T-cell (primary cell): ENCODE measurements around the gene FASTK. TPM values are rescaled to one million over a fixed set of nuclear protein-coding genes. Genes with fewer than 3 reads are reported as not detected.

ENCODE experiments used
- ATAC-seq, 4 experiments: fragments of 200-7000 bp in 3 of 4; fragments of 150-1000 bp in 1 of 4; cut with Tn5 transposase; replicated peaks in 1 of 4; 1 replicate in 3 of 4; 2 replicates in 1 of 4; pipeline ENCODE4 v1.10.0; 2021; ENCODE audit warnings: moderate library complexity in 3 of 4, mild to moderate bottlenecking in 2 of 4, moderate number of reproducible peaks in 1 of 4
- CTCF ChIA-PET, 2 donors: fragments of 300-600 bp; sonication (Branson Sonifier 250); formaldehyde crosslinking; loops; one replicate each; lab custom pipeline; 2022; ENCODE audit warnings: antibody characterized with exemption in 2 of 2; lab: Charles Lee
- POLR2A ChIA-PET, 2 donors: fragments of 300-600 bp; sonication (Branson Sonifier 250); formaldehyde crosslinking; loops; one replicate each; lab custom pipeline; 2022; ENCODE audit warnings: antibody characterized with exemption in 2 of 2; lab: Charles Lee
- DNase-seq, 35 experiments: peaks; one replicate each; pipeline versions ENCODE4 v3.0.0 to v3.0.0-alpha.2; 2013 to 2023
- H3K27ac ChIP-seq: one replicate; pipeline ENCODE4 v1.5.1; 2013; ENCODE audit warnings: low read length
- H3K27me3 ChIP-seq, 2 experiments: replicated peaks in 1 of 2; 1 replicate in 1 of 2; 2 replicates in 1 of 2; pipeline versions ENCODE4 v1.6.1 to v1.7.0; 2013; ENCODE audit warnings: low read length in 1 of 2, mixed read lengths in 1 of 2; ENCODE audit not compliant: control insufficient read depth in 2 of 2, insufficient read depth in 2 of 2; ENCODE audit errors: extremely low read depth in 1 of 2
- H3K36me3 ChIP-seq, 2 donors: 1 replicate in 1 of 2; 2 replicates in 1 of 2; pipeline versions ENCODE4 v1.6.1 to v1.7.0; 2013; ENCODE audit warnings: low read length in 1 of 2; ENCODE audit not compliant: control insufficient read depth in 2 of 2, insufficient read depth in 1 of 2; ENCODE audit errors: extremely low read depth in 1 of 2
- H3K4me1 ChIP-seq, 2 experiments: 1 replicate in 1 of 2; 2 replicates in 1 of 2; pipeline versions ENCODE4 v1.6.1 to v1.7.0; 2013; ENCODE audit warnings: low read length in 2 of 2, mixed read lengths in 1 of 2; ENCODE audit not compliant: insufficient read depth in 2 of 2, control insufficient read depth in 1 of 2; ENCODE audit errors: extremely low read depth in 1 of 2
- H3K4me3 ChIP-seq, 2 donors: 1 replicate in 1 of 2; 2 replicates in 1 of 2; pipeline versions ENCODE4 v1.5.1 to v1.7.0; 2013; ENCODE audit warnings: mild to moderate bottlenecking in 2 of 2, low read length in 1 of 2, moderate library complexity in 1 of 2; ENCODE audit not compliant: control insufficient read depth in 1 of 2; ENCODE audit errors: extremely low read depth in 1 of 2
- H3K9me3 ChIP-seq: 2 replicates; pipeline ENCODE4 v1.7.0; 2013
- H3K27ac Mint-ChIP-seq, 2 donors: one replicate each; pipeline ENCODE4 v1.8.0; 2020 to 2021; ENCODE audit warnings: mild to moderate bottlenecking in 2 of 2, mixed read lengths in 2 of 2
- H3K27me3 Mint-ChIP-seq, 2 donors: one replicate each; pipeline ENCODE4 v1.8.0; 2021 to 2022; ENCODE audit warnings: mixed read lengths in 2 of 2
- H3K36me3 Mint-ChIP-seq: one replicate; pipeline ENCODE4 v1.8.0; 2021; ENCODE audit warnings: mixed read lengths
- H3K4me1 Mint-ChIP-seq, 3 donors: one replicate each; pipeline ENCODE4 v1.8.0; 2020 to 2022; ENCODE audit warnings: mixed read lengths in 3 of 3, mild to moderate bottlenecking in 1 of 3
- H3K4me3 Mint-ChIP-seq, 3 donors: one replicate each; pipeline ENCODE4 v1.8.0; 2020 to 2022; ENCODE audit warnings: mild to moderate bottlenecking in 3 of 3, mixed read lengths in 3 of 3, moderate library complexity in 3 of 3
- H3K9me3 Mint-ChIP-seq, 3 donors: one replicate each; pipeline ENCODE4 v1.8.0; 2020 to 2022; ENCODE audit warnings: mixed read lengths in 3 of 3
- WGBS: methylation state at CpG from one replicate; pipeline ENCODE4 v1.1.5; 2013; ENCODE audit warnings: missing lambda C conversion rate; ENCODE audit not compliant: insufficient coverage; 5-methylcytosine and 5-hydroxymethylcytosine counted together
- total RNA-seq, 35 experiments: library from RNA in 6 of 35; stranded (reverse) in 6 of 35; fragments of 120-200 nt in 1 of 35; gene quantifications; one replicate each; pipeline versions ENCODE4 v1.2.1 to v1.2.4 and lab custom pipeline; 2013 to 2026

Gene FASTK
- total RNA-seq, 5 donors from 2014 or later (not counting 1 experiment from before 2014, with no cell fraction given) = 98.8 to 157 (median 151) TPM

DNA sequence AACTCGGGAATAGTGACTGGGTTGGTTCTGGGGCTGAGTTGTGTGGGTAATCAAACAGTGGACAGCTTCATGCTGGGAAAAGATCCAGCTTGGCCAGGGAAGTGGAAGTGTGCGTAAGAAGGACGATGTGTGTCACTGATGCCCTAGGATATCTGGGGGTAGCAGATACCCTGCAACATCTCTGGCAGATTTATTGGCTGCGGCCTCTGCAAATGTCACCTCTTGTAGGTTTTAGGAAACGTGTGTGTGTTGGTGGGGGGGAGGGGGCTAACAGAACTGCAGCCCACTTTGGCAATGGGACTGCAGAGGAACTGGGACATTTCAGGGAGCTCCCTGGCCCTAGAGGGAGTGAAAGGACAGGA is 4.7 kb upstream of the FASTK start:
- POLR2A ChIA-PET = interaction anchor here (0.5 to 1.7 kb wide), 4 partner anchors 17 to 82 kb away, joined by 3 to 12 read pairs (median 6); partner anchors contain the start of genes ABCB8 (in 1 of the 2) and GBX1 (in 1 of the 2)
- peaks cover 42 to 51% (median 51%) of the 10 kb centered on the region in 3 donors for H3K4me1 Mint-ChIP-seq
- H3K4me3 ChIP-seq = peak overlapping the region in 1 of 2 donors; percentile 57

DNA sequence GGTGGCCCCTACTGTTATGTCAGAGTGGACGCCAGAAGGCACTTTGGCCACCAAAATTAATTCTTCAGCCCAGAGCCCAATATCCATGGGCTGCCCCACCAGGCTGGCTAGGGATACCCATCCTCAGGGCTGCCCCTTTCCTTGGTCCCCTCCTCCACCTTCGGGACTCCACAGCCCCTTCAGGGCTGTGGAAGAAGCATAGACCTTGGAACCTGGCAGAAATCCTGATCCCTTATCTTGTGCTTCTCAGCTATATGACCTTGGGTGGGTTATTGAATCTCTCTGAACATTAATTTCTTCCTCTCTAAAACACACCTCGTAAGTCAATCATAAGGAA is 3.2 kb upstream of the FASTK start:
- WGBS = no CpG with 5 or more reads among the region's 3 CpGs
- ATAC-seq = peak in 1 of 4 experiments; percentile 4
- POLR2A ChIA-PET = interaction anchor here in 1 of 2 donors (1.7 kb wide), 1 partner anchor 56 kb away, joined by 8 read pairs; the partner anchor contains the start of gene ABCB8
- Mint-ChIP-seq H3K4me1 (peaks cover 40 to 54% (median 46%) of the 10 kb centered on the region in 3 donors), H3K36me3 (no peaks in the 10 kb centered on the region), H3K27me3 (peaks cover 4 to 7% of the 10 kb centered on the region in 2 donors), H3K4me3 (peak overlapping the region; percentile 73 to 89 (median 77)), H3K9me3 (no peaks in the 10 kb centered on the region), H3K27ac (peak overlapping the region; percentile 32 to 37)
- Histone ChIP-seq H3K4me1 (peaks cover 24 to 79% of the 10 kb centered on the region in 2 experiments), H3K36me3 (no peaks in the 10 kb centered on the region), H3K27me3 (peaks cover 0 to 17% of the 10 kb centered on the region in 2 experiments), H3K9me3 (no peaks in the 10 kb centered on the region), H3K27ac (peak overlapping the region; percentile 40), H3K4me3 (peak overlapping the region; percentile 61 to 79)
- CTCF ChIA-PET = no interaction called here
- no peak for DNase-seq

More for the DNA sequence above, 4.7 kb upstream of the FASTK start:
- Histone ChIP-seq H3K27me3 (peaks cover 0 to 22% of the 10 kb centered on the region in 2 experiments), H3K9me3 (no peaks in the 10 kb centered on the region), H3K36me3 (no peaks in the 10 kb centered on the region), H3K27ac (no peak overlapping the region), H3K4me1 (peaks cover 17 to 74% of the 10 kb centered on the region in 2 experiments)
- peaks cover 4 to 11% of the 10 kb centered on the region in 2 donors for H3K27me3 Mint-ChIP-seq
- 47% methylated on average over 5 of the region's 5 CpGs for WGBS
- CTCF ChIA-PET = interaction anchor here (0.8 to 1.4 kb wide), 3 partner anchors 26 to 57 kb away, joined by 3 to 8 read pairs (median 4); partner anchors contain the start of gene ABCB8 (in 1 of the 2)
- peak overlapping the region; percentile 74 to 89 (median 84) for H3K4me3 Mint-ChIP-seq
- H3K9me3 Mint-ChIP-seq = no peaks in the 10 kb centered on the region
- H3K36me3 Mint-ChIP-seq = no peaks in the 10 kb centered on the region
- no peak for ATAC-seq
- no peak for DNase-seq
- peak overlapping the region; percentile 75 to 83 for H3K27ac Mint-ChIP-seq

DNA sequence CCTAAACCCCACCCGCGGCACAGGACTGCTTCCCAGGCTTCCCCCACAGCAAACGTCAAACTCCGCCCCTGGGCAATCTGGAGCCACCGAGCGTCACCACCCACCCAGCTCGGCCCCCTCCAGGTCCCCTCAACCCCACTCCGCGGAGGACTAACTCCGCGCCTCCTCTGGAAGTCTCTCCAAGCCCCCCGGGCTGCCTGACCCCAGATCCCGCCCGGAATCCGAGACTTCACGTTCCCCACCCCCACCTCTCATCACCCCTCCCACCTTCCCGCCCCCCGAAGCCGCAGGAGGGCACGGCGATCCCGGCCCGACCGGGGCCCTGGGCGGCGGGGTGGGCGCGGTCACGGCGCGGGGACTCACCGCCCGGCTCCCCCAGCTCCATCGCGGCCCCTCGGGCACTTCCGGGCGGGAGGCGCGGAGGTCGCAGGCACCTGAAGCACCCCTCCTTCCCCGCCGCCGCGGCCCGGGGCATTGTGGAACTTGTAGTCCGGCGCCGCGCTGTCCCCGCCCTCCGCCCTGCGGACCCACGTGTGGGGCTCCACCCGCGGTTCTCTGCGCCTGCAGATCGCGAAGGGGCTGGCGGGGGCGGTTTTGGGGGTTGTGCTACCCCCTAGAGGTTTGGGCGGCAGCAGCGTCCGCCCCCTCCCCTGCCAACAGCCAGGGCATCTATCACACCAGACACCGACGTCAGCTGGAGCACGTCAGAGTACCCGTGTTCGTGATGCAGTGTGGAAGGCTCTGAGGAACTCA is 2.6 kb upstream of the FASTK start, which contains the start of gene TMUB1:
TMUB1 (minus strand) TSS at position 423 of the 753 bp plus-strand sequence. CDS start 930 bp downstream, outside the sequence.
- WGBS = under 1% methylated on average over 58 of the region's 69 CpGs
- ATAC-seq = peak; percentile 63 to 71 (median 68)

DNA sequence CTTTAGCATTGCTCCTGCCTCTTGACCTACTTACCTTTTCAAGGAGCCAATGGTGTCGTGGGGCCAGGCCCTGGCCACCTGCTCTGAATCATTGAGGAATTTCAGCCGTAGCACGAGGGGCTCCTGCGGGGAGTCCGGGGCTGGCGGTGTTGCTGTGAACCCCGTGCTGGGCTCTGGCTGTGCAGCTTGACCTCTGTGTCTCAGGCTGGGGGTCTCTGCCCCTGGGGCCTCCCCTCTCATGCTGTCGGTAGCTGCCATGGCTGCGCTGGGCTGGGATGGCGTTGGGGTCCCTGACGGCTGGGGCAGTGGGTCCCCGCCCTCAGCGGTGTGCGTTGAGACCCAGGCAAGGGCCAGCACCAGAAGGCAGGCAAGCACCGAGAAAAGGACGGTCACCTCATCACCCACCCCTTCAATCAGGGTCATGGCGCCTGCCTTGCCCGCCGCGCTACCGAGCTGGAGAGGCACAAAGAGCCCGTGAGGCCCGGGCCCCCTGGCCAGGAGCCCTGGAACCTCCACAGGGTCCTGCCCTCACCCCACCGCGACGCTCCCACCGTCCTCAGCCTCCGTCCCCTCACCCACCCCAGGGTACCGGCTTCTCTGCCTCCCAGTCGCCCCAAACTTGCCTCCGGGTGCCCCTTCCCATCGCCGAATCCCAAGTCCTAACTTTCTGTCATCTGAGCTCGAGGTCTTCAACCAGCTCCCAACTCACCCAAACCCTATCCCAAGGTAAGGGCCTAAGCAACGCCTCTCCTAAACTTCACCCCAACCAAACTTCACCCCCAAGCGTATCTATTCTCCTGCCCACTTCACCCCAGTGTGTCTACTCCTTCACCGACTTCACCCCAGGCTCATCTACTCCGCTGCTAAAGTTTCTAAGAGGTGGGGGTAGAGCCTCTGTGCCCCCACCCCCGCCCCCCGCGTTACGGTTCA is 1.8 kb upstream of the FASTK start:
- Mint-ChIP-seq H3K4me1 (peaks cover 38 to 51% (median 43%) of the 10 kb centered on the region in 3 donors), H3K27ac (peak overlapping the region; percentile 88 to 89), H3K9me3 (no peaks in the 10 kb centered on the region), H3K36me3 (no peaks in the 10 kb centered on the region), H3K4me3 (peak overlapping the region; percentile 85 to 89 (median 88)), H3K27me3 (peaks cover 4 to 7% of the 10 kb centered on the region in 2 donors)
- no peak for ATAC-seq
- no peaks in the 10 kb centered on the region for H3K9me3 ChIP-seq
- H3K27ac ChIP-seq = peak overlapping the region; percentile 82
- peaks cover 17 to 73% of the 10 kb centered on the region in 2 experiments for H3K4me1 ChIP-seq
- H3K36me3 ChIP-seq = no peaks in the 10 kb centered on the region
- no peak for DNase-seq
- peak overlapping the region; percentile 61 to 79 for H3K4me3 ChIP-seq
- peaks cover 0 to 8% of the 10 kb centered on the region in 2 experiments for H3K27me3 ChIP-seq
- whole genome bisulfite sequencing = 70% methylated on average over 31 of the region's 42 CpGs
- CTCF ChIA-PET = interaction anchor here in 1 of 2 donors (1.0 kb wide), 1 partner anchor 54 kb away, joined by 4 read pairs; the partner anchor contains the start of gene ABCB8
- POLR2A ChIA-PET = no interaction called here

More for the DNA sequence above, 2.6 kb upstream of the FASTK start, which contains the start of gene TMUB1:
- Mint-ChIP-seq H3K4me1 (peaks cover 39 to 53% (median 44%) of the 10 kb centered on the region in 3 donors), H3K9me3 (no peaks in the 10 kb centered on the region), H3K27me3 (peaks cover 4 to 7% of the 10 kb centered on the region in 2 donors), H3K4me3 (peak within 1 kb of the TSS; percentile 85 to 89 (median 88)), H3K27ac (peak within 1 kb of the TSS; percentile 88 to 89), H3K36me3 (no peaks in the 10 kb centered on the region)
- H3K4me3 ChIP-seq = peak within 1 kb of the TSS; percentile 61 to 79
- H3K36me3 ChIP-seq = no peaks in the 10 kb centered on the region
- H3K27ac ChIP-seq = peak within 1 kb of the TSS; percentile 82
- peaks cover 0 to 13% of the 10 kb centered on the region in 2 experiments for H3K27me3 ChIP-seq
- peaks cover 21 to 79% of the 10 kb centered on the region in 2 experiments for H3K4me1 ChIP-seq
- no peaks in the 10 kb centered on the region for H3K9me3 ChIP-seq
- ChIA-PET CTCF (interaction anchor here in 1 of 2 donors (1.0 kb wide), 1 partner anchor 55 kb away, joined by 4 read pairs; the partner anchor contains the start of gene ABCB8), POLR2A (interaction anchor here in 1 of 2 donors (1.7 kb wide), 1 partner anchor 55 kb away, joined by 8 read pairs; the partner anchor contains the start of gene ABCB8)
- DNase-seq = peak; percentile 72 to 93 (median 82)

DNA sequence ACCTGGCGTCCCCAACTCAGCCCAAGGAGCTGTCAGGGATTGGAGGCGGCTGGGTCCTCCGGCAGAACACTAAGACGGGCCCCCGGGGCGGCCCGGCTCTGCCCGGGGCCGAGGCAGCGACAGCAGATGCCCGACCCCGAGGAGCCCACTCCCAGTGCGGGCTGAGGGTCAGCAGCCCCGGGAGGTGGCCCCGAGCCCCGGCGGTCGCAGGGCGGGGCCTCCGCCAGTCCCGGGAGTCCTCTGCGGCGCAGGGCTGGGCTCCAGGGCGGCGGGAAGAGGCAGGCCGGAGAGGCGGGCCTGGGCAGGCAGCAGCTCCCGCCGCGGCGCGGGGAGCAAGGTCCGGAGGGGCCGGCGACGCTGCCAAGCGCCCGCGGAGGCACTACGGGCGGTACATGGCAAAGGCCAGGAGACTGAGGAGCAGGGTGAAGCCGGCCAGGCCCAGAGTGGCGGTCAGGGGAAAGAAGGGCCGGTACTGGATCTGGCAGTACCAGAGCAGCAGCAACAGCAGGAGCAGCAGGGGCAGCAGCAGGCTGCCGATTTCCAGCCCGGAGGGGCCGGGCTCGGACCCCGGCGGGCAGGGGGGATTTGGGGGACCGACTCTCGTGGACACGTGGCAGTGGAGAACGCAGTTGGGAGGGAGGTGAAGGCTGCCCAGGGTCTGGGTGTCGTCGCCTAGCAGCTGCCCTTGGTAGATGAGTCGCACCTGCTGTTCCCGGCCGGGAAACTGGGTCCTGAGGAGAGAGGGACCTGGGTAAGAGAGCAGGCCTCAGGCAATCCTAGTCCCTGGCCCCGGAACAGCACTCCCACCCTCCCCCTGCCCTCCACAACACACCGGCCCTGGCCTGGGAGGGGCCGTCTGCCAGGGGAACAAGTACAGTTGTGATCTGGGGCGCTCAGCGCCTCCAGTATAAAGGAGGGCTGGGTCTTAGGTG is 827 bp upstream of the FASTK start:
- peak overlapping the region; percentile 52 to 89 (median 85) for H3K4me3 Mint-ChIP-seq
- POLR2A ChIA-PET = no interaction called here

More for the DNA sequence above, 827 bp upstream of the FASTK start:
- H3K4me1 ChIP-seq = peaks cover 17 to 70% of the 10 kb centered on the region in 2 experiments
- H3K27me3 Mint-ChIP-seq = peaks cover 4 to 7% of the 10 kb centered on the region in 2 donors
- H3K27ac ChIP-seq = peak overlapping the region; percentile 80
- no peaks in the 10 kb centered on the region for H3K36me3 Mint-ChIP-seq
- ATAC-seq (no peak), DNase-seq (peak in 1 of 35 experiments; percentile 14)
- 69% methylated on average over 42 of the region's 64 CpGs for WGBS
- no peaks in the 10 kb centered on the region for H3K9me3 ChIP-seq
- peak overlapping the region; percentile 57 to 90 for H3K4me3 ChIP-seq
- H3K36me3 ChIP-seq = peaks cover 0 to 6% of the 10 kb centered on the region in 2 donors
- H3K4me1 Mint-ChIP-seq = peaks cover 38 to 50% (median 43%) of the 10 kb centered on the region in 3 donors
- no peak overlapping the region for H3K27ac Mint-ChIP-seq
- H3K27me3 ChIP-seq = peaks cover 0 to 5% of the 10 kb centered on the region in 2 experiments
- CTCF ChIA-PET = interaction anchor here in 1 of 2 donors (0.5 to 1.2 kb wide), 4 partner anchors 23 to 139 kb away, joined by 3 to 6 read pairs (median 4); partner anchors contain the start of genes ABCB8 and SLC4A2
- no peaks in the 10 kb centered on the region for H3K9me3 Mint-ChIP-seq
